ENCODE results near the gene ZNF316. TPM values are rescaled to one million over a fixed set of nuclear protein-coding genes. Genes with fewer than 3 reads are reported as not detected.

Gene ZNF316
- 12.1 and 13.2 TPM in 2 replicates for total RNA-seq

GRCh38 chr7:6636741-6637543 is at the start of gene ZNF316:
Gene ZNF316, plus strand, starts transcription at chr7:6637318. Its CDS starts 5,092 bp downstream, at chr7:6642410.
- DNase-seq (ENCODE audit: low read depth), result peak; percentile 55
- no peak for TF ChIP-seq CTCF (IDR thresholded peaks at IDR 0.05; ENCODE audit: insufficient read depth, low read depth, low read length)
- H3K4me3 ChIP-seq (ENCODE audit: low read depth, low read length), result peak within 1 kb of the TSS; percentile 74

- no peak for TF ChIP-seq CTCF (IDR thresholded peaks at IDR 0.05; ENCODE audit: insufficient read depth, low read depth, low read length)
- no peak for DNase-seq (ENCODE audit: low read depth)
- H3K4me3 ChIP-seq (ENCODE audit: low read depth, low read length), result no peak overlapping the region
Measured at GRCh38 chr7:6588566-6588965, 48.6 kb upstream of the ZNF316 start.

GRCh38 chr7:6589151-6589828 is 47.8 kb upstream of the ZNF316 start:
- no peak for TF ChIP-seq CTCF (IDR thresholded peaks at IDR 0.05; ENCODE audit: insufficient read depth, low read depth, low read length)
- H3K4me3 ChIP-seq (ENCODE audit: low read depth, low read length), result peak overlapping the region; percentile 36
- DNase-seq (ENCODE audit: low read depth), result no peak

- peak within 1 kb of the TSS; percentile 88 for H3K4me3 ChIP-seq (ENCODE audit: low read depth, low read length)
- DNase-seq (ENCODE audit: low read depth), result peak; percentile 76
- peak; percentile 46 for TF ChIP-seq CTCF (IDR thresholded peaks at IDR 0.05; ENCODE audit: insufficient read depth, low read depth, low read length)
Measured at GRCh38 chr7:6589829-6590644, 47.1 kb upstream of the ZNF316 start, which contains the start of gene INTS15. Gene INTS15, plus strand, starts transcription at chr7:6590021. Its CDS starts 263 bp downstream, at chr7:6590284.

GRCh38 chr7:6590645-6591110 is 46.4 kb upstream of the ZNF316 start:
- TF ChIP-seq CTCF (IDR thresholded peaks at IDR 0.05; ENCODE audit: insufficient read depth, low read depth, low read length), result no peak
- H3K4me3 ChIP-seq (ENCODE audit: low read depth, low read length), result peak overlapping the region; percentile 88
- no peak for DNase-seq (ENCODE audit: low read depth)

- DNase-seq (ENCODE audit: low read depth), result no peak
- H3K4me3 ChIP-seq (ENCODE audit: low read depth, low read length), result no peak overlapping the region
- no peak for TF ChIP-seq CTCF (IDR thresholded peaks at IDR 0.05; ENCODE audit: insufficient read depth, low read depth, low read length)
Measured at GRCh38 chr7:6600093-6600492, 37.0 kb upstream of the ZNF316 start.

Data from fibroblast of villous mesenchyme (primary cell).